ENCODE results near the gene RCOR2.
"Not testable (repeated sequence)": the region's sequence is repeated elsewhere in the genome, so short reads cannot be mapped to it uniquely, and the experiment has no call there.

The RCOR2 gene

GRCh38 chr11:63916837-63917691 lies at the start of gene RCOR2:
RCOR2 (minus strand) TSS chr11:63917164; CDS start chr11:63916456, 708 bp downstream.
- DNase-seq: peak; percentile 35

- DNase-seq: no peak
These were observed 49.5 kb upstream of the RCOR2 start for GRCh38 chr11:63966444-63966843.

- not testable (repeated sequence) for DNase-seq
These were observed 46.9 kb upstream of the RCOR2 start for GRCh38 chr11:63963895-63964294.

- no peak for DNase-seq
These were observed 44.8 kb upstream of the RCOR2 start for GRCh38 chr11:63961608-63962412.

GRCh38 chr11:63958008-63958407 lies 41.0 kb upstream of the RCOR2 start:
- DNase-seq: no peak

- no peak for DNase-seq
These were observed 35.6 kb upstream of the RCOR2 start for GRCh38 chr11:63952570-63952969.

GRCh38 chr11:63951779-63952536 lies 35.0 kb upstream of the RCOR2 start:
- DNase-seq: no peak

GRCh38 chr11:63945477-63946163 lies 28.7 kb upstream of the RCOR2 start:
- DNase-seq: peak; percentile 25

GRCh38 chr11:63944987-63945386 lies 28.0 kb upstream of the RCOR2 start:
- no peak for DNase-seq

GRCh38 chr11:63942803-63943202 lies 25.8 kb upstream of the RCOR2 start:
- no peak for DNase-seq

GRCh38 chr11:63941901-63942300 lies 24.9 kb upstream of the RCOR2 start:
- DNase-seq: no peak

- DNase-seq: no peak
These were observed 23.8 kb upstream of the RCOR2 start for GRCh38 chr11:63940786-63941185.

- no peak for DNase-seq
These were observed 22.5 kb upstream of the RCOR2 start for GRCh38 chr11:63939397-63939891.

- peak; percentile 96 for DNase-seq
These were observed 21.8 kb upstream of the RCOR2 start, which contains the start of gene NAA40 for GRCh38 chr11:63938479-63939396. NAA40 (plus strand) TSS chr11:63939002; CDS start chr11:63939097, 95 bp downstream.

GRCh38 chr11:63937713-63938478 lies 20.9 kb upstream of the RCOR2 start:
- no peak for DNase-seq

GRCh38 chr11:63933459-63933858 lies 16.5 kb upstream of the RCOR2 start:
- no peak for DNase-seq

GRCh38 chr11:63931876-63932275 lies 14.9 kb upstream of the RCOR2 start:
- DNase-seq: no peak

- DNase-seq: no peak
These were observed 14.1 kb upstream of the RCOR2 start for GRCh38 chr11:63931045-63931444.

GRCh38 chr11:63929616-63930015 lies 12.7 kb upstream of the RCOR2 start:
- no peak for DNase-seq

- DNase-seq: no peak
These were observed 6.4 kb upstream of the RCOR2 start for GRCh38 chr11:63923319-63923718.

Measured in T1000 (cell line).